GM21447 (cell line): Measurements from ENCODE around the gene SUMF1.
"Not testable (repeated sequence)": the region's sequence is repeated elsewhere in the genome, so short reads cannot be mapped to it uniquely, and the experiment has no call there.

Experiments used
- ATAC-seq: cut with Tn5 transposase; IDR thresholded peaks from one replicate; pipeline ENCODE4 v1.9.1; 2021; ENCODE audit not compliant: unreplicated experiment

The SUMF1 gene

DNA sequence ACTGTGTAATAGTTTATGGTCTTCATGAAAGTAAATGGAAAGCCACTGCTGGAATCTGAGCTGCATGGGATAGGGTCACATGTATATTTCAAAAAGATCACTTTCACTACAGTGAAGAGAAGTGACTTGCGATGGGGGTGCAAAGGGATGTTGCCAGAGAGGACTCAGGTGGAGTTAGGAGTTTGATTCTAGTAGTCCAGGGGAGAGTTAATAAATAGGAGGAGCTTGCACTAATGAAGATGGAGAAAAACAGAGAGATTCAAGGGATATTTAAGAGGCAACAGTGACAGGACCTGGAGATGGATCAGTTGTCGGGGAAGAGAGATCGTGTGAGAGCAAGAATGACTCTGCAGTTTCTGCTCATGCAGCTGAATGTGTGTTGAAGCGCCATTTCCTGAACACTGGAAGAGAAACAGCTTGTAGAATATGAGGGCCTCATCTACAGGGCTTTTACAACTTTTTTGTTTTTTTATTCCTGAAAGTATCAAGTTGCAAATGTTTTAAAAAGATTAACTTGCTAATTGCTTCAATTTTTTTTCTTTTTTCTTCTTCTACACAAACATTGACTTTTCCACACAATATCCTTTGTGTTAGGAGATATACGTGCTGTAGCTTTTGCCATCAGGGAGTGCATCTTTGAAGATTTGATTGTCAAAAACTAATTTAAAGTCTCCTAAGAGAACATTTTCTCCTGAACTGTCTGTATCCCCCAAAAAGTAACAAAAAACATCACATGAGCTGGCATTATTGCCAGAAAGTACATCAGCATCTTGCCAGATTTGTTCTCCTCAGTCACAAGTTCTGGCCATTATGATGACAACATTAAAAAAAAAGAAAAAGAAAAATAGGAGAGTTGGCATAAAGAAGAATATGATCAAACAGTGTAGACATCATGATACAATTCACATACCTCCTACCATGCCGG, 126.4 kb downstream of the SUMF1 start:
- ATAC-seq = no peak

DNA sequence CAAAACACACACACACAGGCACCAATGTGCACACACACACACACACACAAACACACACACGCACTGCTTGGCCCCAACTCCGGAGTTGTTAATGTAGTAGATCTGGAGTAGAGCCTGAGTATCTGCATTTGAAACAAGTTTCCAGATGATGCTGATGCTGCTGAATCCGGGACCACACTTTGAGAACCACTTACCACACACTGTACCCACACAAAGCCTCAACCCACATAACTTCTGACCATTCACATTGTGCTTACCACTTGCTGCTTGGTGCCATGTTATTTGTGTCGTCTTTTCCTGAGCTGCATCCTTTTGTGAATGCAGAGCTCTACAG, 127.0 kb downstream of the SUMF1 start:
- ATAC-seq = no peak

GRCh38 chr3:4338751-4339150, 128.3 kb downstream of the SUMF1 start:
- ATAC-seq = no peak

DNA sequence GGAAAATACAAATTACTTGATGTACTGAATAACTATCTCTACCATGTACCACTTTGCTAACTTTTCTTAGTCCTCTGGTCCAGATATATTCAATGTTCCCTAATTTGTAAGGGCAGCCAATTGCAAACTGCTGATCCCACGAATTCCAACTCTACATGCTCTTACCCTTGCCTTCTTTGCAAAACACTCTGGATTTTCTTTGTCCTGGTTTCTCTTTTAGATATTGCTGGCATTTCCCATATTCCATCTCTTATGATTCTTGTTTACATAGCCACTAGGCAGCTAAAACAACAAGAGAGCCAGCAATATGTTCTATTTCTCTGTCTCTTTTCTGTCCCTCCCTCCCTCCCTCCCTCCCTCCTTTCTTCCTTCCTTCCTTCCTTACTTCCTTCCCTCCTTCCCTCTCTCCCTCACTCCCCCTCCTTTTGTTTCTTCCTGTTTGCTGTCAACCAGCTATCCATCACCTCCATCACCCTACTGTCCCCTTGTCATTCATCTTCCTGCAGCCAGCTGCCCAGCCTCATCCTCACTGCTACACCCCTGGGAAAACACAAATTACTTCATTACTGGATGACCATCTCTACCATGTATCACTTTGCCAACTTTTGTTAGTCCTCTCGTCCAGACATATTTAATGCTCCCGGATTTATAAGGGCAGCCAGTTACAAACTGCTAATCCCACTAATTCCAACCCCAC, 130.1 kb downstream of the SUMF1 start:
- no peak for ATAC-seq

GRCh38 chr3:4335840-4336562, 131.1 kb downstream of the SUMF1 start:
- ATAC-seq = no peak

DNA sequence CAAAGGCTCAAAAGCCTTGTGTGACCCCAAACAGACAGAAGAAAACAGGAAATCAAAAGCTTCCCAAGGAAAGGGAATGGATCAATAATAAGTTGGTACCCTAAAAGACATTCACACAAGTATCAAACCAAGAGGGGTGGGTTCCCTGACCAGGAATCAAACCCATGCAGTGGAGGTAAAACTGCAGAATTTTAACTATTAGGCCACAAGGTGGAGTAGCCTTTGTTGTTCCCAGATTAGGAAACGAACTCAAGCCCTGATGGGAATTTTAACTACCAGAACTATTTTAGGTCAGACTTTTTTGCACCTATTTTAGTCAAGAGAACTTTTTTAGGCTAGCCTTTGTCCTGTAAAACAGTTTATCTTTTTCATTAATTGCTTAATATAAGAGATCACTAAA, 132.5 kb downstream of the SUMF1 start:
- ATAC-seq = no peak

GRCh38 chr3:4332991-4333390, 134.1 kb downstream of the SUMF1 start:
- ATAC-seq = no peak

DNA sequence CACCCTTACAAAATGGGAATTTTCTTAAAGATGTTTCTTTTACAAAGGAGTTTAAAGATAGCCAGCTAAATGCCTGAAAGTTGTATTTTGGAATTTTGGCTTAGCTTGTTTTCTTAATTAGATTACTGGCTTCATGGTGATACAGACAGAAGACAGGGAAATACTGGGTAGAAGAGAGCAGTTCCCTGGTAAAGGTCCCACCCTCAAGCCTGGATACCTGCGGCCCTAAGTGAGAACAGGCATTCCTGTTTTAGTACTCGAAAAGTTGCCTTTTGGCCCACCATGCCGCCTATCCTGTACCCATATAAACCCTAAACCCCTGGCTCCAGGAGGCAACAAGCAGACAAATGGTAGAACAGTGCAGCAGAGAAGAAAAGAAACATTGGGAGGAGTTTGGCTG, 134.5 kb downstream of the SUMF1 start:
- ATAC-seq = no peak

- no peak for ATAC-seq
Measured at GRCh38 chr3:4332111-4332510, 135.0 kb downstream of the SUMF1 start.

DNA sequence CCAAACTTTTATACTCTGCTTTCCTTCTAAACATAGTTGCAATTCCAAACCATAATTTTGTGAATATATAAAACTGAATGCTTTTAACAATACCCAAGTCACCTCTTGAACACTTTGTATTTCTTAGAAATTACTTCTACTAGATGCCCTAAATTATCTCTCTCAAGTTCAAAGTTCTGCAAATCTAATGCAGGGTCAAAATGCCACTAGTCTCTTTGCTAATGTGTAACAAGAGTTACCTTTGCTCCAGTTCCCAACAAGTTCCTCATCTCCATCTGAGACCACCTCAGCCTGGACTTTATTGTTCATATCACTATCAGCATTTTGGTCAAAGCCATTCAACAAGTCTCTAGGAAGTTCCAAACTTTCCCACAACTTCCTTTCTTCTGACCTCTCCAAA, 137.3 kb downstream of the SUMF1 start:
- ATAC-seq = not testable (repeated sequence)

- no peak for ATAC-seq
Measured at GRCh38 chr3:4326868-4327267, 140.2 kb downstream of the SUMF1 start.

DNA sequence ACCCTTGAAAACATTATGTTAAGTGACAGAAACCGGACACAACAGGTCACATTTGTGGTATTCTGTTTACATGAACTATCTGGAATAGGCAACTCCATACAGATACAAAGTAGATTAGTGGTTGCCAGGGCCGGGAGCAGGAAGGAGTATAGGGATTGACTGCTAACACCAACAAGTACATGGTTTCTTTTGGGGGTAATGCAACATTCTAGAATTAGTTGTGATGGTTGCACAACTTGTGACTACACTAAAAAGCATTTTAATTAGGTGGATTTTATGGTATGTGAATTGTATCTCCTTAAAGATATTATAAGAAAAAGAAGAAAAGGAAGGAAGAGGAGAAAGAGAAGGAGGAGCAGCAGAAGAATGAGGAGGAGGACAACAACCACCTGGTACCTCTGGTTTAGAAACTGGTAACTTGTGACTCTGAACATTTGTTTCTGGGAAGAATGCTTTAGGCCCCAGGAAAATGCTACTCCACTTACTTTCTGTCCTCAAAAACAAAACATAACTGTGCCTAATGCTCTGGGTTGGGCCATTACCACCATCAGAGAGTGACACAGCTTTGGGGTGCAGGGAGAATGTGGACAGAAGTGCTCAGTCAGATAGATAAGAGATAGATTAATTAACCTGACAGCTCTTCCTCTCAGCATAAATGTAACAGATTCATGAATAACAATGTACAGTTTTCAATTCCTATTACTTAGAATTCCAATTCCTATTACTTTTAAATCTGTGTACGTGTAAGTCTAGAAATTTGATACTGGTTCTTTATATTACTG, 143.6 kb downstream of the SUMF1 start:
- no peak for ATAC-seq

DNA sequence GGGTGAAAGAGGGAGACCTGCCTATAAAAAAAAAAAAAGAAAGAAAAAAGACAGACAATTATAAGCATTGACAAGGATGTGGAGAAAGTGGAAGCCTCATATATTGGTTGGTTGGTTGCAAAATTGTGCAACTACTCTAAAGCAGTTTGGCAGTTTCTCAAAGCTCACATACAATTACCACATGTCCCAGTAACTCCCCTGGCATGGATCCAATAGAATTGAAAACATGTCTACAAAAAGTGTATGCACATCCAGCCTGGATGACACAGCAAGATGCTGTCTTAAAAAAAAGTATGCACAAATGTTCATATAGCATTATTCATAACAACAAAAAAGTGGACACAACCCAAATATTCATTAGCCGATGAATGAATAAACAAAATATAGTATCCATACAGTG, 144.4 kb downstream of the SUMF1 start:
- ATAC-seq = no peak

GRCh38 chr3:4321732-4322131, 145.3 kb downstream of the SUMF1 start:
- ATAC-seq = no peak

- ATAC-seq = no peak
Measured at GRCh38 chr3:4320096-4320911, 146.8 kb downstream of the SUMF1 start.

DNA sequence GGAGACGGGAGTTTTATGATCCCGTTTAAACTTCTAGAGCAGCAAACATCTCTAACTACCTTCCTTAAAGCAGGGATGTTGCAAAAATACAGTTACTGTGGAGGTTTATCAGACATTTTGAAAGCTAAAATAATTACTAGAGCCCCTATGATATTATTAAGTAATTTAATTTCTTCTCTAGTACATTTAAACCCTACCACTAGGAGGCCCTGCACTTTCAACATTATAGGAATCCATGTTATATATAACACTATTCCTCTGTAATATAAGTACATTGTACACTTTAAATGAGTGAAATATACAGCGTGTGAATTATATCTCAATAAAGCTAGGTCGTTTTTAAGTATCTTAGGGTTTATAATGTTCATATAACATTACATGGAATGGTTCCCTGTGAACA, 152.4 kb downstream of the SUMF1 start:
- ATAC-seq = no peak

GRCh38 chr3:4313606-4314293, 153.3 kb downstream of the SUMF1 start:
- no peak for ATAC-seq

- ATAC-seq = no peak
Measured at GRCh38 chr3:4311496-4311895, 155.6 kb downstream of the SUMF1 start.
